Hepatocyte (in vitro differentiated cells): ENCODE data around the gene ENOX1.

Source experiments
- EZH2 ChIP-seq: fragments of 200-600 bp; sonication (generic); IDR thresholded peaks from 2 replicates; pipeline ENCODE4 v1.6.1; 2016; ENCODE audit warnings: antibody characterized with exemption, mild to moderate bottlenecking, borderline replicate concordance
- EZH2phosphoT487 ChIP-seq: fragments of 200-600 bp; sonication (generic); IDR thresholded peaks from one replicate; pipeline ENCODE4 v1.6.1; 2018; ENCODE audit warnings: antibody characterized with exemption, mild to moderate bottlenecking, low read depth, moderate library complexity; ENCODE audit not compliant: unreplicated experiment, severe bottlenecking
- TF ChIP-seq, protein P1 (sequence below): fragments of 200-600 bp; sonication (generic); IDR thresholded peaks from 2 replicates; pipeline ENCODE4 v1.5.1; 2016; ENCODE audit warnings: antibody characterized with exemption, mild to moderate bottlenecking; ENCODE audit not compliant: poor library complexity

DNA sequence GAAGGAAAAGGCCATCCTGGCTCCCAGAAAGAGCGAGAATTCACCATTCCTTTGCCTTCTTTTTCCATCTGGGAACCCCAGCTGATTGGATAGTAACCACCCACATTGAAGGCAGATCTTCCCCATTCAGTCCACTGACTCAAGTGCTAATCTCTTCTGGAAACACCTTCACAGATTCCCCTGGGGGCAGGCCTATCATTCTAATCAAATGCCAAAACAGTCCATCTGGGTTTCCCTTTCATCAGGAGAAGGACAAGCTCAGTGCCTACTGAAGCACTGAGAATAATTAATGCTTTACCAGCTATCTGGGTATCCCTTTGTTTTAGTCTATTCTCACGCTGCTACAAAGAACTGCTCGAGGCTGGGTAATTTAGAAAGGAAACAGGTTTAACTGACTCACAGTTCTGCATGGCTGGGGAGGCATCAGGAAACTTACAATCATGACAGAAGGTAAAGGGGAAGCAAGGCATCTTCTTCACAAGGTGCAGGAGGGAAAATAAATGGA, 293.2 kb downstream of the ENOX1 start:
- TF ChIP-seq, protein P1, sequence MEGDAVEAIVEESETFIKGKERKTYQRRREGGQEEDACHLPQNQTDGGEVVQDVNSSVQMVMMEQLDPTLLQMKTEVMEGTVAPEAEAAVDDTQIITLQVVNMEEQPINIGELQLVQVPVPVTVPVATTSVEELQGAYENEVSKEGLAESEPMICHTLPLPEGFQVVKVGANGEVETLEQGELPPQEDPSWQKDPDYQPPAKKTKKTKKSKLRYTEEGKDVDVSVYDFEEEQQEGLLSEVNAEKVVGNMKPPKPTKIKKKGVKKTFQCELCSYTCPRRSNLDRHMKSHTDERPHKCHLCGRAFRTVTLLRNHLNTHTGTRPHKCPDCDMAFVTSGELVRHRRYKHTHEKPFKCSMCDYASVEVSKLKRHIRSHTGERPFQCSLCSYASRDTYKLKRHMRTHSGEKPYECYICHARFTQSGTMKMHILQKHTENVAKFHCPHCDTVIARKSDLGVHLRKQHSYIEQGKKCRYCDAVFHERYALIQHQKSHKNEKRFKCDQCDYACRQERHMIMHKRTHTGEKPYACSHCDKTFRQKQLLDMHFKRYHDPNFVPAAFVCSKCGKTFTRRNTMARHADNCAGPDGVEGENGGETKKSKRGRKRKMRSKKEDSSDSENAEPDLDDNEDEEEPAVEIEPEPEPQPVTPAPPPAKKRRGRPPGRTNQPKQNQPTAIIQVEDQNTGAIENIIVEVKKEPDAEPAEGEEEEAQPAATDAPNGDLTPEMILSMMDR: no peak
- no peak for TF ChIP-seq EZH2
- no peak for TF ChIP-seq EZH2phosphoT487
